HCT116 (cell line): ENCODE data around the gene SUGCT. TPM values are rescaled to one million over a fixed set of nuclear protein-coding genes. Genes with fewer than 3 reads are reported as not detected.

Experiments used
- ATAC-seq: fragments of 200-7000 bp; cut with Tn5 transposase; 2 replicates; pipeline ENCODE4 v1.9.1; 2020; ENCODE audit warnings: mild to moderate bottlenecking, moderate library complexity
- BruUV-seq: library from RNA; stranded (reverse); fragments of 400-500 nt; replicated peaks from 2 replicates; lab custom pipeline; 2021; lab: Mats Ljungman, UMichigan
- CTCF ChIA-PET: fragments of 300-600 bp; sonication (Branson Sonifier 250); formaldehyde crosslinking; loops from one replicate; lab custom pipeline; 2021; ENCODE audit warnings: antibody characterized with exemption; lab: Charles Lee
- POLR2A ChIA-PET: fragments of 300-600, 350-600 bp; sonication (Branson Sonifier 250); formaldehyde crosslinking; loops from one replicate; lab custom pipeline; 2021; ENCODE audit warnings: antibody characterized with exemption; lab: Charles Lee
- RAD21 ChIA-PET, 2 experiments: fragments of 300-600 bp; sonication (Branson Sonifier 250); formaldehyde crosslinking; loops; one replicate each; lab custom pipeline; 2023; ENCODE audit warnings: low total read pairs in 2 of 2; ENCODE audit not compliant: uncharacterized antibody in 2 of 2, unreplicated experiment in 2 of 2, low non-redundant PET in 1 of 2; lab: Charles Lee
- DNase-seq: peaks from one replicate; pipeline ENCODE4 v3.0.0-alpha.2; 2010; ENCODE audit warnings: low read depth, low spot score
- H2AFZ ChIP-seq: fragments of 200-600 bp; shearing (Covaris generic), sonication (generic); 2 replicates; pipeline ENCODE4 v1.6.1; 2017; ENCODE audit warnings: low read depth, mixed run types, mixed read lengths, antibody characterized with exemption, low read length; ENCODE audit not compliant: poor library complexity, severe bottlenecking
- H3K27ac ChIP-seq: 2 replicates; pipeline ENCODE4 v1.5.1; 2012; ENCODE audit warnings: low read depth, low read length
- H3K27me3 ChIP-seq: fragments of 200-600 bp; sonication (generic); 2 replicates; pipeline ENCODE4 v1.6.1; 2016; ENCODE audit warnings: mixed run types, low read length, mixed read lengths; ENCODE audit not compliant: insufficient read depth
- H3K36me3 ChIP-seq, 2 experiments: fragments of 200-500 bp in 1 of 2; fragments of 200-600 bp in 1 of 2; sonication (Bioruptor generic) in 1 of 2; sonication (generic) in 1 of 2; 2 replicates each; pipeline versions ENCODE4 v1.5.1 to v1.6.1; 2014 to 2016; ENCODE audit warnings: low read length in 2 of 2, inconsistent platforms in 1 of 2, mixed read lengths in 1 of 2, mixed run types in 1 of 2; ENCODE audit not compliant: insufficient read depth in 2 of 2, control insufficient read depth in 1 of 2
- H3K4me1 ChIP-seq, 2 experiments: fragments of 200-600 bp in 1 of 2; sonication (generic) in 1 of 2; 2 replicates each; pipeline versions ENCODE4 v1.5.1 to v1.6.1; 2012 to 2017; ENCODE audit warnings: low read length in 2 of 2, inconsistent platforms in 1 of 2, mild to moderate bottlenecking in 1 of 2, mixed read lengths in 1 of 2, mixed run types in 1 of 2, moderate library complexity in 1 of 2; ENCODE audit not compliant: insufficient read depth in 2 of 2, control insufficient read depth in 1 of 2
- H3K4me2 ChIP-seq: fragments of 200-600 bp; sonication (generic); 2 replicates; pipeline ENCODE4 v1.6.1; 2017; ENCODE audit warnings: mixed run types, low read length, mixed read lengths
- H3K4me3 ChIP-seq, 2 experiments: fragments of 200-600 bp in 1 of 2; sonication (generic) in 1 of 2; replicated peaks in 1 of 2; 2 replicates each; pipeline ENCODE4 v1.5.1; 2011 to 2016; ENCODE audit warnings: low read length in 2 of 2, control low read depth in 1 of 2, low read depth in 1 of 2, mild to moderate bottlenecking in 1 of 2, mixed read lengths in 1 of 2, mixed run types in 1 of 2
- H3K79me2 ChIP-seq: fragments of 200-600 bp; sonication (generic); 2 replicates; pipeline ENCODE4 v1.6.1; 2017; ENCODE audit warnings: mild to moderate bottlenecking, mixed run types, low read length, moderate library complexity, mixed read lengths; ENCODE audit not compliant: insufficient read depth
- H3K9ac ChIP-seq: fragments of 200-600 bp; sonication (generic); 2 replicates; pipeline ENCODE4 v1.6.1; 2016; ENCODE audit warnings: low read length, mixed read lengths
- H3K9me2 ChIP-seq: fragments of 200-600 bp; sonication (generic), shearing (Covaris generic); 2 replicates; pipeline ENCODE4 v1.6.1; 2017; ENCODE audit warnings: mixed run types, mild to moderate bottlenecking, moderate library complexity; ENCODE audit not compliant: insufficient read depth
- H3K9me3 ChIP-seq, 2 experiments: fragments of 200-500 bp in 1 of 2; fragments of 200-600 bp in 1 of 2; sonication (Bioruptor generic) in 1 of 2; sonication (generic) in 1 of 2; 2 replicates each; pipeline ENCODE4 v1.6.1; 2014 to 2017; ENCODE audit warnings: low read length in 2 of 2, mixed read lengths in 2 of 2, inconsistent platforms in 1 of 2, low read depth in 1 of 2, mild to moderate bottlenecking in 1 of 2, mixed run types in 1 of 2, moderate library complexity in 1 of 2; ENCODE audit not compliant: control insufficient read depth in 1 of 2, insufficient read depth in 1 of 2
- H4K20me1 ChIP-seq: fragments of 200-600 bp; sonication (generic), shearing (Covaris generic); 2 replicates; pipeline ENCODE4 v1.6.1; 2017; ENCODE audit warnings: mixed run types, mild to moderate bottlenecking, moderate library complexity; ENCODE audit not compliant: insufficient read depth
- CBX3 ChIP-seq: IDR thresholded peaks from 2 replicates; pipeline ENCODE4 v1.6.1; 2012; ENCODE audit warnings: low read depth
- EGR1 ChIP-seq: IDR thresholded peaks from 2 replicates; pipeline ENCODE4 v1.6.1; 2012; ENCODE audit warnings: low read depth
- EZH2 ChIP-seq: fragments of 200-600 bp; sonication (generic); IDR thresholded peaks from 2 replicates; pipeline ENCODE4 v1.6.1; 2017; ENCODE audit warnings: antibody characterized with exemption, mixed run types
- FOSL1 ChIP-seq: IDR thresholded peaks from 2 replicates; pipeline ENCODE4 v1.6.1; 2012; ENCODE audit warnings: low read depth
- POLR2A ChIP-seq: IDR thresholded peaks from 2 replicates; pipeline ENCODE4 v1.7.0; 2011; ENCODE audit warnings: borderline replicate concordance; ENCODE audit not compliant: insufficient read depth, insufficient read length; ENCODE audit errors: extremely low read depth
- RAD21 ChIP-seq: IDR thresholded peaks from 2 replicates; pipeline ENCODE4 v1.6.1; 2012; ENCODE audit warnings: low read depth, mild to moderate bottlenecking
- SIN3A ChIP-seq: IDR thresholded peaks from 2 replicates; pipeline ENCODE4 v1.6.1; 2012; ENCODE audit warnings: low read depth
- SP1 ChIP-seq: IDR thresholded peaks from 2 replicates; pipeline ENCODE4 v1.6.1; 2012; ENCODE audit warnings: low read depth
- TCF7L2 ChIP-seq: IDR thresholded peaks from 2 replicates; pipeline ENCODE4 v1.7.0; 2011; ENCODE audit warnings: borderline replicate concordance, inconsistent platforms; ENCODE audit not compliant: insufficient read depth, insufficient read length; ENCODE audit errors: extremely low read depth
- ZNF274 ChIP-seq: fragments of 200-500 bp; sonication (Bioruptor generic); IDR thresholded peaks from 2 replicates; pipeline ENCODE4 v1.6.1; 2014; ENCODE audit warnings: mild to moderate bottlenecking, low read depth, low read length, inconsistent platforms
- intact Hi-C: fragments of 100-400 bp; cut with micrococcal nuclease; formaldehyde crosslinking; loops from 2 replicates; pipeline ENCODE4 v1.10.0; 2022
- total RNA-seq: library from RNA; stranded (reverse); gene quantifications from one replicate; pipeline ENCODE4 v1.2.1, GENCODE V29; 2021; ENCODE audit not compliant: unreplicated experiment
- TF ChIP-seq, protein P1 (sequence below): IDR thresholded peaks from 2 replicates; pipeline ENCODE4 v1.6.1; 2011; ENCODE audit warnings: mild to moderate bottlenecking, low read length, moderate library complexity; ENCODE audit not compliant: insufficient replicate concordance; ENCODE audit errors: extremely low read depth
- TF ChIP-seq, protein P2 (sequence below): IDR thresholded peaks from 2 replicates; pipeline ENCODE4 v1.6.1; 2012
- TF ChIP-seq, protein P3 (sequence below): IDR thresholded peaks from 2 replicates; pipeline ENCODE4 v1.6.1; 2012
- TF ChIP-seq, protein P4 (sequence below), 3 experiments: fragments of 200-600 bp in 1 of 3; sonication (generic) in 1 of 3; IDR thresholded peaks in 2 of 3; conservative IDR thresholded peaks in 1 of 3; 2 replicates each; pipeline ENCODE4 v1.5.1; 2012 to 2017; ENCODE audit warnings: low read depth in 2 of 3, low read length in 2 of 3, antibody characterized with exemption in 1 of 3, borderline replicate concordance in 1 of 3, control low read depth in 1 of 3, mild to moderate bottlenecking in 1 of 3, mixed read lengths in 1 of 3, mixed run types in 1 of 3, moderate library complexity in 1 of 3; ENCODE audit not compliant: insufficient read depth in 1 of 3

SUGCT gene
- total RNA-seq, 1 experiment from 2014 or later, result 4.4 TPM

DNA sequence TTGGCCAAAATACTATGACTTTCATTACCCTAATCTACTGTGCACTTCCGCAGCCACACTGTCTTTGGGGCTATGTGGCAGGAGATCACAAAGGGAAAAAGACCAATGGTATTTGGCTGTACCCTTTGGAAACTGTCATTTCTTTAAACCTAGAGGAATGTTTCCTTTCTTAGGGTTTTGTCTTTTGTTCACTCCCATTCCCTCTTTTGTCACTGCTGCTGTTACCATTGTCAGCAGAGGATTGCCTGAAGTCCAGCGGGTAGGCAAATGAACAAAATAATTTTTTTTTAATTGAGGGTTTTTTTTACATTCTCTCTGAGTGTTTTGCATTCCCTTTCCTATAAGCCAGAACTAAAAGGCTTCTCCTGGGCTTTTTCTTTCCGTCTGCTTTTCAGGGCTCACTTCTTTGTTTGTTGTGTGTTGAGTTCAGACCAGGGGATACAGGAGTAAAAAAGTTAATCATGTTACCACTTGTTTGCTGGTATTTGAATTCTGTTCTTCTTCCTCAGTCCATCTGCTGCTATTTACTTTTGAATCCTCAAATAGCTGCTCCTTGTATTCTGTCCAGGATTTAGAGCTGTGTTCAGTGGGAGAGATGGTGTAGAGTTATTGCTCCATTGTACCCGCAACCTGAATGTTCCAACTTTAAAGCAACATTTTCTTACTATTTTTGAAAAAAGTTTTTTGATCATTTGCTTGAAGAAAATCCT is 374.6 kb downstream of the SUGCT start:
- H3K79me2 ChIP-seq, result no peaks in the 10 kb centered on the region
- TF ChIP-seq EZH2 (no peak), EGR1 (no peak)
- TF ChIP-seq, protein P1, sequence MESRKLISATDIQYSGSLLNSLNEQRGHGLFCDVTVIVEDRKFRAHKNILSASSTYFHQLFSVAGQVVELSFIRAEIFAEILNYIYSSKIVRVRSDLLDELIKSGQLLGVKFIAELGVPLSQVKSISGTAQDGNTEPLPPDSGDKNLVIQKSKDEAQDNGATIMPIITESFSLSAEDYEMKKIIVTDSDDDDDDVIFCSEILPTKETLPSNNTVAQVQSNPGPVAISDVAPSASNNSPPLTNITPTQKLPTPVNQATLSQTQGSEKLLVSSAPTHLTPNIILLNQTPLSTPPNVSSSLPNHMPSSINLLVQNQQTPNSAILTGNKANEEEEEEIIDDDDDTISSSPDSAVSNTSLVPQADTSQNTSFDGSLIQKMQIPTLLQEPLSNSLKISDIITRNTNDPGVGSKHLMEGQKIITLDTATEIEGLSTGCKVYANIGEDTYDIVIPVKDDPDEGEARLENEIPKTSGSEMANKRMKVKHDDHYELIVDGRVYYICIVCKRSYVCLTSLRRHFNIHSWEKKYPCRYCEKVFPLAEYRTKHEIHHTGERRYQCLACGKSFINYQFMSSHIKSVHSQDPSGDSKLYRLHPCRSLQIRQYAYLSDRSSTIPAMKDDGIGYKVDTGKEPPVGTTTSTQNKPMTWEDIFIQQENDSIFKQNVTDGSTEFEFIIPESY, result no peak
- no peaks in the 10 kb centered on the region; a peak in 1 of 4 replicates for H3K36me3 ChIP-seq
- no peak overlapping the region for H3K4me3 ChIP-seq
- no peak overlapping the region for H3K4me2 ChIP-seq
- RAD21 ChIA-PET, result no interaction called here
- DNase-seq (no peak), ATAC-seq (no peak)
- H4K20me1 ChIP-seq, result no peaks in the 10 kb centered on the region
- H3K9me3 ChIP-seq, result no peaks in the 10 kb centered on the region
- CTCF ChIA-PET, result interaction anchor here (0.6 kb wide), 1 partner anchor 96 kb away, joined by 3 read pairs; no protein-coding TSS in a partner anchor
- no peaks in the 10 kb centered on the region for H3K9me2 ChIP-seq
- no peaks in the 10 kb centered on the region; the same call in 1 of the 2 replicates for H3K27me3 ChIP-seq
- no peak overlapping the region for H3K9ac ChIP-seq
- BruUV-seq, result no TSS peak
- no peak overlapping the region for H2AFZ ChIP-seq
- H3K4me1 ChIP-seq, result no peaks in the 10 kb centered on the region
- intact Hi-C loops, result no loop called here
- H3K27ac ChIP-seq, result no peak overlapping the region
- POLR2A ChIA-PET, result no interaction called here

DNA sequence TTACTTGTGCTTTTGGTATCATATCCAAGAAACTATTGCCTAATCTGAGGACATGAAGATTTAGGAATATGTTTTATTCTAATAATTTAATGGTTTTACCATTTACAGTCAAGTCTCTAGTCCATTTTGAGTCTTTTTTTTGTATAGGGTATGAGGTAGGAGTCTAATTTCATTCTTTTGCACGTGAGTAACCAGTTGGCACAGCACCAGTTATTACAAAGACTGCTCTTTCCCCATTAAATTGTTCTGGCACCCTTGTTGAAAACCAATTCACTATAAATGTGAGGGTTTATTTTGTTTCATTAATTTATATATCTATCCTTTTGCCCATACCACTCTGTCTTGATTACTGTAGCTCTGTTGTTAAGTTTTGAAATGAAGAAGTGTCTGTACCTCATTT is 381.6 kb downstream of the SUGCT start:
- ChIA-PET POLR2A (no interaction called here), RAD21 (no interaction called here), CTCF (no interaction called here)
- DNase-seq, result no peak
- H3K4me2 ChIP-seq, result no peak overlapping the region
- no peaks in the 10 kb centered on the region for H4K20me1 ChIP-seq
- H3K9me2 ChIP-seq, result no peaks in the 10 kb centered on the region
- TF ChIP-seq FOSL1, result no peak
- TF ChIP-seq, protein P2, sequence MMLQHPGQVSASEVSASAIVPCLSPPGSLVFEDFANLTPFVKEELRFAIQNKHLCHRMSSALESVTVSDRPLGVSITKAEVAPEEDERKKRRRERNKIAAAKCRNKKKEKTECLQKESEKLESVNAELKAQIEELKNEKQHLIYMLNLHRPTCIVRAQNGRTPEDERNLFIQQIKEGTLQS, result no peak
- TF ChIP-seq, protein P3, sequence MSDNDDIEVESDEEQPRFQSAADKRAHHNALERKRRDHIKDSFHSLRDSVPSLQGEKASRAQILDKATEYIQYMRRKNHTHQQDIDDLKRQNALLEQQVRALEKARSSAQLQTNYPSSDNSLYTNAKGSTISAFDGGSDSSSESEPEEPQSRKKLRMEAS, result no peak
- TF ChIP-seq RAD21, result no peak
- TF ChIP-seq EZH2, result no peak
- TF ChIP-seq, protein P4, sequence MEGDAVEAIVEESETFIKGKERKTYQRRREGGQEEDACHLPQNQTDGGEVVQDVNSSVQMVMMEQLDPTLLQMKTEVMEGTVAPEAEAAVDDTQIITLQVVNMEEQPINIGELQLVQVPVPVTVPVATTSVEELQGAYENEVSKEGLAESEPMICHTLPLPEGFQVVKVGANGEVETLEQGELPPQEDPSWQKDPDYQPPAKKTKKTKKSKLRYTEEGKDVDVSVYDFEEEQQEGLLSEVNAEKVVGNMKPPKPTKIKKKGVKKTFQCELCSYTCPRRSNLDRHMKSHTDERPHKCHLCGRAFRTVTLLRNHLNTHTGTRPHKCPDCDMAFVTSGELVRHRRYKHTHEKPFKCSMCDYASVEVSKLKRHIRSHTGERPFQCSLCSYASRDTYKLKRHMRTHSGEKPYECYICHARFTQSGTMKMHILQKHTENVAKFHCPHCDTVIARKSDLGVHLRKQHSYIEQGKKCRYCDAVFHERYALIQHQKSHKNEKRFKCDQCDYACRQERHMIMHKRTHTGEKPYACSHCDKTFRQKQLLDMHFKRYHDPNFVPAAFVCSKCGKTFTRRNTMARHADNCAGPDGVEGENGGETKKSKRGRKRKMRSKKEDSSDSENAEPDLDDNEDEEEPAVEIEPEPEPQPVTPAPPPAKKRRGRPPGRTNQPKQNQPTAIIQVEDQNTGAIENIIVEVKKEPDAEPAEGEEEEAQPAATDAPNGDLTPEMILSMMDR (IDR thresholded peaks at IDR 0.05 in 2 of 3, conservative IDR thresholded peaks at IDR 0.05 in 1 of 3; ENCODE audit: borderline replicate concordance in 1 of 3, insufficient read depth in 1 of 3, low read depth in 2 of 3, low read length in 2 of 3), result no peak
- no peak for TF ChIP-seq ZNF274
- no peak for TF ChIP-seq SIN3A
- no peak for TF ChIP-seq TCF7L2
- TF ChIP-seq SP1, result no peak
- TF ChIP-seq POLR2A, result no peak
- TF ChIP-seq CBX3, result no peak
- ATAC-seq, result no peak
- no peaks in the 10 kb centered on the region for H3K9me3 ChIP-seq
- 0 out of 2 replicates have a peak, but pooled peaks cover 3% of the 10 kb centered on the region for H3K27me3 ChIP-seq
- H2AFZ ChIP-seq, result no peak overlapping the region
- H3K79me2 ChIP-seq, result no peaks in the 10 kb centered on the region
- H3K36me3 ChIP-seq, result no peaks in the 10 kb centered on the region; a peak in 1 of 4 replicates
- H3K4me3 ChIP-seq, result no peak overlapping the region
- no peaks in the 10 kb centered on the region for H3K4me1 ChIP-seq
- intact Hi-C loops, result no loop called here
- BruUV-seq, result no TSS peak
- H3K9ac ChIP-seq, result no peak overlapping the region
- no peak overlapping the region for H3K27ac ChIP-seq
